ENCODE measurements around the gene UBXN1. TPM values are rescaled to one million over a fixed set of nuclear protein-coding genes. Genes with fewer than 3 reads are reported as not detected.

The UBXN1 gene
- total RNA-seq, 3 donors from 2014 or later = 204 to 248 (median 239) TPM

- Histone ChIP-seq H3K4me1 (peaks cover 0 to 16% of the 10 kb centered on the region in 2 donors), H3K4me3 (no peak overlapping the region), H3K27ac (no peak overlapping the region), H3K27me3 (no peaks in the 10 kb centered on the region), H3K36me3 (no peaks in the 10 kb centered on the region), H3K9me3 (no peaks in the 10 kb centered on the region)
- DNase-seq (ENCODE audit: low spot score in 2 of 2) = no peak
- TF ChIP-seq POLR2A (IDR thresholded peaks at IDR 0.05) = no peak
- no peak for TF ChIP-seq POLR2AphosphoS5 (IDR thresholded peaks at IDR 0.05)
- TF ChIP-seq, protein P1, sequence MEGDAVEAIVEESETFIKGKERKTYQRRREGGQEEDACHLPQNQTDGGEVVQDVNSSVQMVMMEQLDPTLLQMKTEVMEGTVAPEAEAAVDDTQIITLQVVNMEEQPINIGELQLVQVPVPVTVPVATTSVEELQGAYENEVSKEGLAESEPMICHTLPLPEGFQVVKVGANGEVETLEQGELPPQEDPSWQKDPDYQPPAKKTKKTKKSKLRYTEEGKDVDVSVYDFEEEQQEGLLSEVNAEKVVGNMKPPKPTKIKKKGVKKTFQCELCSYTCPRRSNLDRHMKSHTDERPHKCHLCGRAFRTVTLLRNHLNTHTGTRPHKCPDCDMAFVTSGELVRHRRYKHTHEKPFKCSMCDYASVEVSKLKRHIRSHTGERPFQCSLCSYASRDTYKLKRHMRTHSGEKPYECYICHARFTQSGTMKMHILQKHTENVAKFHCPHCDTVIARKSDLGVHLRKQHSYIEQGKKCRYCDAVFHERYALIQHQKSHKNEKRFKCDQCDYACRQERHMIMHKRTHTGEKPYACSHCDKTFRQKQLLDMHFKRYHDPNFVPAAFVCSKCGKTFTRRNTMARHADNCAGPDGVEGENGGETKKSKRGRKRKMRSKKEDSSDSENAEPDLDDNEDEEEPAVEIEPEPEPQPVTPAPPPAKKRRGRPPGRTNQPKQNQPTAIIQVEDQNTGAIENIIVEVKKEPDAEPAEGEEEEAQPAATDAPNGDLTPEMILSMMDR (IDR thresholded peaks at IDR 0.05) = no peak
- intact Hi-C loops (cut with DNase I; ENCODE audit: low total_unique reads) = no loop called here
Observed at GRCh38 chr11:62712861-62713260, 34.0 kb upstream of the UBXN1 start.

- Histone ChIP-seq H3K27ac (no peak overlapping the region), H3K4me1 (peaks cover 0 to 16% of the 10 kb centered on the region in 2 donors), H3K9me3 (no peaks in the 10 kb centered on the region), H3K4me3 (no peak overlapping the region), H3K36me3 (no peaks in the 10 kb centered on the region), H3K27me3 (no peaks in the 10 kb centered on the region)
- intact Hi-C loops (cut with DNase I; ENCODE audit: low total_unique reads) = no loop called here
- DNase-seq (ENCODE audit: low spot score in 2 of 2) = no peak
- TF ChIP-seq POLR2AphosphoS5 (IDR thresholded peaks at IDR 0.05) (no peak), POLR2A (IDR thresholded peaks at IDR 0.05) (no peak)
- TF ChIP-seq, protein P1 (IDR thresholded peaks at IDR 0.05) = no peak
Observed at GRCh38 chr11:62712276-62712812, 33.5 kb upstream of the UBXN1 start.

DNA sequence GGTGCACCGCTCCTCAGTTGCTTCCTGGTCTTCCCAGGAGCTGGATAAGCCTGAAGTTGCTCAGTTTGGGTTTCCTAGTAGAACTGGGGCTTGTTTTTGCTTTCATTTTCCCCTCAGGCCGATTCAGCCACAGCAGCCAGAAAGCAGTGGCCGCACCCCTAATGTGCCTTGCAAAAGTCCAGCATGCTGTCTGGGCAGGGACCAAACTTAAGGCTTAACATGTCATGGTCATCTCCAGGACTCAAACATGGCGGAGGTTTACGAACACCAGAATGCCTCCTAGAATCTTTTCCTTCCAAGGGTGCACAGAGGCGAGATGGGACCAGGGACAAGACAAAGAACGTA is 31.1 kb upstream of the UBXN1 start:
- Histone ChIP-seq H3K4me1 (peaks cover 3 to 16% of the 10 kb centered on the region in 2 donors), H3K4me3 (peak overlapping the region; percentile 62 to 85 (median 69)), H3K27ac (peak overlapping the region; percentile 96), H3K27me3 (no peaks in the 10 kb centered on the region), H3K36me3 (no peaks in the 10 kb centered on the region), H3K9me3 (no peaks in the 10 kb centered on the region)
- TF ChIP-seq, protein P1 (IDR thresholded peaks at IDR 0.05) = no peak
- TF ChIP-seq POLR2A (IDR thresholded peaks at IDR 0.05) = no peak
- TF ChIP-seq POLR2AphosphoS5 (IDR thresholded peaks at IDR 0.05) = no peak
- no peak for DNase-seq (ENCODE audit: low spot score in 2 of 2)
- intact Hi-C loops (cut with DNase I; ENCODE audit: low total_unique reads) = no loop called here

- TF ChIP-seq POLR2AphosphoS5 (IDR thresholded peaks at IDR 0.05) = peak; percentile 80 to 91 (median 84)
- TF ChIP-seq POLR2A (IDR thresholded peaks at IDR 0.05) = peak; percentile 89
- TF ChIP-seq, protein P1 (IDR thresholded peaks at IDR 0.05) = peak in 1 of 3 donors; percentile 6
- intact Hi-C loops (cut with DNase I; ENCODE audit: low total_unique reads) = no loop called here
- DNase-seq (ENCODE audit: low spot score in 2 of 2) = peak; percentile 98 to 99
- H3K9me3 ChIP-seq = no peaks in the 10 kb centered on the region
- peak overlapping the region; percentile 96 for H3K27ac ChIP-seq
- H3K36me3 ChIP-seq = no peaks in the 10 kb centered on the region
- no peaks in the 10 kb centered on the region for H3K27me3 ChIP-seq
- peak overlapping the region; percentile 62 to 85 (median 69) for H3K4me3 ChIP-seq
- H3K4me1 ChIP-seq = peaks cover 3 to 16% of the 10 kb centered on the region in 2 donors
Observed at GRCh38 chr11:62709247-62710000, 30.6 kb upstream of the UBXN1 start.

- intact Hi-C loops (cut with DNase I; ENCODE audit: low total_unique reads) = no loop called here
- Histone ChIP-seq H3K27ac (peak overlapping the region; percentile 96), H3K27me3 (no peaks in the 10 kb centered on the region), H3K4me3 (peak overlapping the region; percentile 62 to 85 (median 69)), H3K36me3 (no peaks in the 10 kb centered on the region), H3K9me3 (no peaks in the 10 kb centered on the region), H3K4me1 (peaks cover 3 to 16% of the 10 kb centered on the region in 2 donors)
- TF ChIP-seq POLR2AphosphoS5 (IDR thresholded peaks at IDR 0.05) (no peak), POLR2A (IDR thresholded peaks at IDR 0.05) (no peak)
- TF ChIP-seq, protein P1 (IDR thresholded peaks at IDR 0.05) = no peak
- DNase-seq (ENCODE audit: low spot score in 2 of 2) = peak in 1 of 2 donors; percentile 45
Observed at GRCh38 chr11:62708793-62709192, 29.9 kb upstream of the UBXN1 start.

Data from breast epithelium (tissue), 4 donors.